Caco-2 (cell line): ENCODE results near the gene RECK. TPM values are rescaled to one million over a fixed set of nuclear protein-coding genes. Genes with fewer than 3 reads are reported as not detected.

Source experiments
- BruUV-seq: library from RNA; stranded (reverse); fragments of 400-500 nt; replicated peaks from 2 replicates; lab custom pipeline; 2021; lab: Mats Ljungman, UMichigan
- CTCF ChIA-PET: fragments of 300-600 bp; sonication (Branson Sonifier 250); formaldehyde crosslinking; loops from one replicate; lab custom pipeline; 2022; ENCODE audit warnings: antibody characterized with exemption; lab: Charles Lee
- POLR2A ChIA-PET: fragments of 300-600 bp; sonication (Branson Sonifier 250); formaldehyde crosslinking; loops from one replicate; lab custom pipeline; 2022; ENCODE audit warnings: antibody characterized with exemption; lab: Charles Lee
- DNase-seq, 2 experiments: peaks; one replicate each; pipeline versions ENCODE4 v3.0.0 to v3.0.0-alpha.2; 2020 to 2022
- H3K27me3 ChIP-seq: replicated peaks from 2 replicates; pipeline ENCODE4 v1.6.0; 2011; ENCODE audit warnings: low read length; ENCODE audit not compliant: control insufficient read depth, insufficient read depth
- H3K36me3 ChIP-seq: 2 replicates; pipeline ENCODE4 v1.5.1; 2011; ENCODE audit warnings: low read length; ENCODE audit not compliant: control insufficient read depth, insufficient read depth
- H3K4me1 ChIP-seq: fragments of 250-450 bp; sonication (Bioruptor Pico); 2 replicates; pipeline ENCODE4 v1.5.1; 2020; ENCODE audit warnings: mild to moderate bottlenecking
- H3K4me3 ChIP-seq: 2 replicates; pipeline ENCODE4 v1.5.1; 2011; ENCODE audit warnings: low read depth, mild to moderate bottlenecking, control low read depth, low read length
- H3K9me3 ChIP-seq: fragments of 250-450 bp; sonication (Bioruptor Pico); 2 replicates; pipeline ENCODE4 v1.5.1; 2020; ENCODE audit warnings: mild to moderate bottlenecking, moderate library complexity
- H3K27ac Mint-ChIP-seq: one replicate; pipeline ENCODE4 v1.8.0; 2022; ENCODE audit warnings: mixed read lengths; ENCODE audit not compliant: unreplicated experiment
- H3K27me3 Mint-ChIP-seq: one replicate; pipeline ENCODE4 v1.8.0; 2022; ENCODE audit warnings: mixed read lengths; ENCODE audit not compliant: insufficient read depth, unreplicated experiment
- H3K36me3 Mint-ChIP-seq: one replicate; pipeline ENCODE4 v1.8.0; 2022; ENCODE audit warnings: mild to moderate bottlenecking, mixed read lengths; ENCODE audit not compliant: insufficient read depth, unreplicated experiment
- H3K4me1 Mint-ChIP-seq: one replicate; pipeline ENCODE4 v1.8.0; 2022; ENCODE audit warnings: low read depth, mixed read lengths; ENCODE audit not compliant: unreplicated experiment
- H3K4me3 Mint-ChIP-seq: one replicate; pipeline ENCODE4 v1.8.0; 2022; ENCODE audit warnings: mild to moderate bottlenecking, moderate library complexity, mixed read lengths; ENCODE audit not compliant: unreplicated experiment
- H3K9me3 Mint-ChIP-seq: one replicate; pipeline ENCODE4 v1.8.0; 2022; ENCODE audit warnings: mixed read lengths; ENCODE audit not compliant: unreplicated experiment
- intact Hi-C: fragments of 100-400 bp; cut with micrococcal nuclease; formaldehyde crosslinking; loops from one replicate; pipeline ENCODE4 v1.10.0; 2022; ENCODE audit not compliant: unreplicated experiment
- total RNA-seq: library from RNA; stranded (reverse); gene quantifications from 2 replicates; pipeline ENCODE4 v1.2.3, GENCODE V29; 2022
- TF ChIP-seq, protein P1 (sequence below), 2 experiments: fragments of 200-600 bp in 1 of 2; IDR thresholded peaks; 1 replicate in 1 of 2; 2 replicates in 1 of 2; pipeline versions ENCODE4 v1.5.1 to v1.8.0; 2011 to 2022; ENCODE audit warnings: antibody characterized with exemption in 1 of 2, control low read depth in 1 of 2, inconsistent platforms in 1 of 2, low read depth in 1 of 2, low read length in 1 of 2, mild to moderate bottlenecking in 1 of 2, moderate library complexity in 1 of 2; ENCODE audit not compliant: insufficient read depth in 1 of 2, severe bottlenecking in 1 of 2, unreplicated experiment in 1 of 2

Gene RECK
- total RNA-seq, 1 experiment from 2014 or later, result 1.8 TPM

DNA sequence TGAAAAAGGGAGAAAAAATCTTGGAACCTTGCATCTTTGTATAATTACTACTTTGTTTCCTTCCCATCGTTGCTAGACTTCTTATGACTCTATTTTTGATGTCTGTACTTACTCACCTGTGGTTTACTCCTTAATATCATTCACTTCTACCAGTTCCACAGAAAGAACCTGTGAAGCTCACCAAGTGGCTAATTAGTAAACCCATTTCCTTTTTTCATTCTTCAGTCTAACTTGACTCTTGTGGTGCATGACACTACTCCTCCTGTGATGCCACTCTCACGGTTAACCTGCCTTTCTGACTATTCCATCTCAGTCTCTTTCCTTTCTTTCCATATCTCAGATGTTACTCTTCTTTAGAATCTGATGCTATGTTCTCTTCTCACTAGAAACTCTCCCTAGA is 14.6 kb downstream of the RECK start:
- H3K36me3 Mint-ChIP-seq, result no peaks in the 10 kb centered on the region
- no peak overlapping the region for H3K4me3 Mint-ChIP-seq
- DNase-seq, result no peak
- no peaks in the 10 kb centered on the region for H3K9me3 ChIP-seq
- H3K27me3 ChIP-seq, result no peaks in the 10 kb centered on the region
- no TSS peak for BruUV-seq
- H3K27ac Mint-ChIP-seq, result no peak overlapping the region
- H3K4me1 Mint-ChIP-seq, result peaks cover 7% of the 10 kb centered on the region
- H3K9me3 Mint-ChIP-seq, result no peaks in the 10 kb centered on the region
- intact Hi-C loops, result no loop called here
- ChIA-PET POLR2A (no interaction called here), CTCF (no interaction called here)
- H3K4me1 ChIP-seq, result no peaks in the 10 kb centered on the region
- no peaks in the 10 kb centered on the region for H3K27me3 Mint-ChIP-seq
- H3K36me3 ChIP-seq, result no peaks in the 10 kb centered on the region
- TF ChIP-seq, protein P1, sequence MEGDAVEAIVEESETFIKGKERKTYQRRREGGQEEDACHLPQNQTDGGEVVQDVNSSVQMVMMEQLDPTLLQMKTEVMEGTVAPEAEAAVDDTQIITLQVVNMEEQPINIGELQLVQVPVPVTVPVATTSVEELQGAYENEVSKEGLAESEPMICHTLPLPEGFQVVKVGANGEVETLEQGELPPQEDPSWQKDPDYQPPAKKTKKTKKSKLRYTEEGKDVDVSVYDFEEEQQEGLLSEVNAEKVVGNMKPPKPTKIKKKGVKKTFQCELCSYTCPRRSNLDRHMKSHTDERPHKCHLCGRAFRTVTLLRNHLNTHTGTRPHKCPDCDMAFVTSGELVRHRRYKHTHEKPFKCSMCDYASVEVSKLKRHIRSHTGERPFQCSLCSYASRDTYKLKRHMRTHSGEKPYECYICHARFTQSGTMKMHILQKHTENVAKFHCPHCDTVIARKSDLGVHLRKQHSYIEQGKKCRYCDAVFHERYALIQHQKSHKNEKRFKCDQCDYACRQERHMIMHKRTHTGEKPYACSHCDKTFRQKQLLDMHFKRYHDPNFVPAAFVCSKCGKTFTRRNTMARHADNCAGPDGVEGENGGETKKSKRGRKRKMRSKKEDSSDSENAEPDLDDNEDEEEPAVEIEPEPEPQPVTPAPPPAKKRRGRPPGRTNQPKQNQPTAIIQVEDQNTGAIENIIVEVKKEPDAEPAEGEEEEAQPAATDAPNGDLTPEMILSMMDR (IDR thresholded peaks at IDR 0.05; ENCODE audit: insufficient read depth in 1 of 2, low read depth in 1 of 2, low read length in 1 of 2, severe bottlenecking in 1 of 2, unreplicated experiment in 1 of 2), result no peak
- no peak overlapping the region for H3K4me3 ChIP-seq

DNA sequence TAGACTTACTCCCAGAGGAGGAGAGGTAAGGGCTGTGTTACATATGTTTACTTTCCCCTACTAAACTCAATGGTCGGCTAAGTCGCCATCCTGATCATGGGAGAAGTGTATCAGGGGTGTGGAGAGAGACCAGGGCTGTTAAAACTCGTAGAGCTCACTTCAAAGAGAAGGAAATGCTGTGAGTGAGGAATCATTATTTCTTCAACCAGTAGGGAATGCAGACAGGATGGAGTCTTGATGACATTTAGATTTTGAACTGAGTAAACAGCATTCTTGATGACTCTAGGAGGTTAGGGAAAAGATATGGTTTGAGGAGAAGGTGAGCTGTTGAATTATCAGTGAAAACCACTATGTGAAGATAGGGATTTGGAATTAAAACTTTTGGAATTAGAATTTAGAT is 17.3 kb downstream of the RECK start:
- Histone ChIP-seq H3K27me3 (no peaks in the 10 kb centered on the region), H3K36me3 (no peaks in the 10 kb centered on the region), H3K4me3 (no peak overlapping the region), H3K4me1 (no peaks in the 10 kb centered on the region), H3K9me3 (no peaks in the 10 kb centered on the region)
- BruUV-seq, result no TSS peak
- TF ChIP-seq, protein P1 (IDR thresholded peaks at IDR 0.05; ENCODE audit: insufficient read depth in 1 of 2, low read depth in 1 of 2, low read length in 1 of 2, severe bottlenecking in 1 of 2, unreplicated experiment in 1 of 2), result no peak
- ChIA-PET POLR2A (no interaction called here), CTCF (interaction anchor here (0.6 to 0.7 kb wide), 2 partner anchors 489 to 669 kb away, joined by 3 to 4 read pairs; no protein-coding TSS in a partner anchor)
- Mint-ChIP-seq H3K4me1 (peaks cover 7% of the 10 kb centered on the region), H3K27ac (no peak overlapping the region), H3K36me3 (no peaks in the 10 kb centered on the region), H3K4me3 (no peak overlapping the region), H3K9me3 (no peaks in the 10 kb centered on the region), H3K27me3 (no peaks in the 10 kb centered on the region)
- no peak for DNase-seq
- intact Hi-C loops, result no loop called here

DNA sequence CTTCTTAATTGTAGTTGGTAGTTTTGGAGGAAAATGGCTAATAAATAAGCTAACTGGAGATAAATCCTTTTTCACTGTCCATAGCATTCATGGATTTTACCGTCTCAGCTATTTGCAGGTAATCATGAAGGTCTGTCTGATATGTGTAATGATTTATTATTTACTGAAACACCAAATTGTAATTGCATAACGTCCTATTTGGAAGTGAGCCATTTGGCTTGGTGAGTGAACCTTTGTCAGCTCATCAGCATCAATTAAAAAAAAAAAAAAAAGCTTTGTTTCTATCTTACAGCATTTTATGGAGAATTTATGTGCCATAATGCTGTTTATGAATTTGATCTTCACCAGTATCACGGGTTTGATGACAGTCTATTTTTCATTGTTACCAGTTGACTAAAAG is 20.2 kb downstream of the RECK start:
- no peak overlapping the region for H3K27ac Mint-ChIP-seq
- Histone ChIP-seq H3K4me3 (no peak overlapping the region), H3K4me1 (no peaks in the 10 kb centered on the region), H3K36me3 (no peaks in the 10 kb centered on the region), H3K9me3 (no peaks in the 10 kb centered on the region), H3K27me3 (no peaks in the 10 kb centered on the region)
- no peak for DNase-seq
- BruUV-seq, result no TSS peak
- CTCF ChIA-PET, result no interaction called here
- H3K9me3 Mint-ChIP-seq, result no peaks in the 10 kb centered on the region
- H3K27me3 Mint-ChIP-seq, result no peaks in the 10 kb centered on the region
- no peaks in the 10 kb centered on the region for H3K36me3 Mint-ChIP-seq
- POLR2A ChIA-PET, result no interaction called here
- TF ChIP-seq, protein P1 (IDR thresholded peaks at IDR 0.05; ENCODE audit: insufficient read depth in 1 of 2, low read depth in 1 of 2, low read length in 1 of 2, severe bottlenecking in 1 of 2, unreplicated experiment in 1 of 2), result no peak
- H3K4me1 Mint-ChIP-seq, result peaks cover 7% of the 10 kb centered on the region
- intact Hi-C loops, result loop anchor here (5.0 kb wide), 1 partner anchor 50 kb away; no protein-coding TSS in a partner anchor
- no peak overlapping the region for H3K4me3 Mint-ChIP-seq
